PC-9 (cell line): ENCODE results near the gene PPM1B. TPM values are rescaled to one million over a fixed set of nuclear protein-coding genes. Genes with fewer than 3 reads are reported as not detected.

Source experiments
- Bru-seq: library from RNA; stranded (reverse); fragments of 400-500 nt; gene quantifications from one replicate; lab custom pipeline; 2021; lab: Mats Ljungman, UMichigan
- BruChase-seq, 2 experiments: library from RNA; stranded (reverse); fragments of 400-500 nt; gene quantifications; one replicate each; lab custom pipeline; 2021; lab: Mats Ljungman, UMichigan
- BruUV-seq: library from RNA; stranded (reverse); fragments of 400-500 nt; replicated peaks from 2 replicates; lab custom pipeline; 2021; lab: Mats Ljungman, UMichigan
- CTCF ChIA-PET: fragments of 300-600 bp; sonication (Branson Sonifier 250); formaldehyde crosslinking; loops from one replicate; lab custom pipeline; 2022; ENCODE audit warnings: antibody characterized with exemption; lab: Charles Lee
- POLR2A ChIA-PET: fragments of 300-600 bp; sonication (Branson Sonifier 250); formaldehyde crosslinking; loops from one replicate; lab custom pipeline; 2022; ENCODE audit warnings: antibody characterized with exemption; ENCODE audit not compliant: unreplicated experiment; lab: Charles Lee
- DNase-seq, 2 experiments: peaks; one replicate each; pipeline versions ENCODE4 v3.0.0 to v3.0.0-alpha.2; 2015 to 2022; ENCODE audit warnings: mixed read lengths in 1 of 2
- H2AFZ ChIP-seq: fragments of 200-600 bp; sonication (generic); 2 replicates; pipeline ENCODE4 v1.8.1; 2017; ENCODE audit warnings: antibody characterized with exemption
- H3F3A ChIP-seq: fragments of 200-600 bp; sonication (generic); 2 replicates; pipeline ENCODE4 v1.8.1; 2017; ENCODE audit warnings: antibody characterized with exemption, mild to moderate bottlenecking, low read depth; ENCODE audit not compliant: insufficient read depth
- H3K27ac ChIP-seq: fragments of 200-600 bp; sonication (generic); 2 replicates; pipeline ENCODE4 v1.6.1; 2016; ENCODE audit warnings: mixed run types
- H3K27me3 ChIP-seq: fragments of 200-600 bp; sonication (generic); 2 replicates; pipeline ENCODE4 v1.6.1; 2016; ENCODE audit warnings: low read depth, mixed run types; ENCODE audit not compliant: insufficient read depth
- H3K36me3 ChIP-seq: fragments of 200-600 bp; sonication (generic); 2 replicates; pipeline ENCODE4 v1.6.1; 2016; ENCODE audit warnings: low read depth, mixed run types
- H3K4me1 ChIP-seq: fragments of 200-600 bp; sonication (generic); replicated peaks from 2 replicates; pipeline ENCODE4 v1.6.1; 2016; ENCODE audit warnings: mixed run types; ENCODE audit not compliant: insufficient read depth
- H3K4me2 ChIP-seq: fragments of 200-600 bp; sonication (generic); 2 replicates; pipeline ENCODE4 v1.6.1; 2017; ENCODE audit warnings: mixed run types
- H3K4me3 ChIP-seq: fragments of 200-600 bp; sonication (generic); 2 replicates; pipeline ENCODE4 v1.6.1; 2016; ENCODE audit warnings: mixed run types
- H3K79me2 ChIP-seq: fragments of 200-600 bp; sonication (generic); 2 replicates; pipeline ENCODE4 v1.6.1; 2017; ENCODE audit warnings: low read depth, mixed run types
- H3K9me2 ChIP-seq: fragments of 200-600 bp; sonication (generic); 2 replicates; pipeline ENCODE4 v1.8.1; 2017; ENCODE audit warnings: mild to moderate bottlenecking; ENCODE audit not compliant: insufficient read depth
- H3K9me3 ChIP-seq: fragments of 200-600 bp; sonication (generic); 2 replicates; pipeline ENCODE4 v1.8.1; 2016; ENCODE audit warnings: low read depth; ENCODE audit not compliant: insufficient read depth
- H4K20me1 ChIP-seq: fragments of 200-600 bp; sonication (generic); 2 replicates; pipeline ENCODE4 v1.8.1; 2017; ENCODE audit not compliant: insufficient read depth
- EZH2 ChIP-seq: fragments of 200-600 bp; sonication (generic); IDR thresholded peaks from 2 replicates; pipeline ENCODE4 v1.8.0; 2017; ENCODE audit warnings: antibody characterized with exemption, low read depth
- intact Hi-C: fragments of 100-400 bp; cut with micrococcal nuclease; formaldehyde crosslinking; loops from one replicate; pipeline ENCODE4 v1.10.0; 2022; ENCODE audit not compliant: unreplicated experiment
- long read RNA-seq: library from polyadenylated mRNA; stranded (forward); transcript quantifications from one replicate; pipeline ENCODE4 v2.0.0, GENCODE V29; 2022
- total RNA-seq: library from RNA; stranded (reverse); gene quantifications from 2 replicates; pipeline ENCODE4 v1.2.3, GENCODE V29; 2021
- TF ChIP-seq, protein P1 (sequence below): fragments of 200-600 bp; sonication (generic); conservative IDR thresholded peaks from 2 replicates; pipeline ENCODE4 v1.6.1; 2017; ENCODE audit warnings: mixed run types, antibody characterized with exemption, mild to moderate bottlenecking, moderate library complexity

PPM1B gene
- total RNA-seq (42.3 and 45.0 TPM in 2 replicates), Bru-seq, nascent RNA (percentile 92 among the genes with signal in this experiment), BruChase-seq, experiment 1, labeled RNA remaining after a 2-hour chase (percentile 98 among the genes with signal in this experiment), BruChase-seq, experiment 2, labeled RNA remaining after a 6-hour chase (percentile 97 among the genes with signal in this experiment)
- long read RNA-seq, transcript PPM1B-201 (6 exons, 2,606 nt) = major isoform, 48 of 91 reads
- long read RNA-seq, transcript PPM1B-204 (6 exons, 3,877 nt) = minor isoform, 30 of 91 reads
- long read RNA-seq, partial matches to known transcripts = 7 of 91 reads
- long read RNA-seq, other reads (novel, unspliced or antisense) = 6 of 91 reads

DNA sequence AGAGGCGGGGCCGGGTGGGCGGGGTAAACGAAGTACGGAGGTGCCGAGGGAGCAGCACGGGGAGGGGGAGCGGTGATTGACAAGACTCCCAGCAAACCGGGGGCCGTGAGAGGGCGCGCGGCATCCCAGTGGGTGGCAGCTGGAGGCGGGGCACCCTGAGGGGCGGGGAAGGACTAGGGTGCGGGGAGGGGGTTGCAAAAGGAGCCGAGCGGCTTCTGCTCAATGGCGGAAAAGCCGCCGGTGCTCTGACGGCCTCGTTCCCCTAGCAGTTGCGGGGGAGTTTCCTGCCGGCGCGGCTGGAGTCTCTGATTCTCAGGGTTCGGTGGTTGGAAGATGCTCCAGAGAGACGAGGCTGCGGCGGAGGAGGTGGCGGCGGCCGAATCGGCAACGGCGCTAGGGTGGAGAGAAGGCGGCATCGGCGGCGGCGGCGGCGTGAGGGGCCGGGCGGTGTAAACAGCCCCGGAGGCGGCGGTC is at the start of gene PPM1B:
Gene PPM1B, plus strand, starts transcription at position 195 of the 474 bp plus-strand sequence. CDS start 32,325 bp downstream, outside the sequence.
- H3K79me2 ChIP-seq = peaks cover 49% of the 10 kb centered on the region
- H3K27me3 ChIP-seq = no peaks in the 10 kb centered on the region
- peak within 1 kb of the TSS; percentile 84 for H3K27ac ChIP-seq
- DNase-seq = peak in 1 of 2 experiments; percentile 99
- H3K9me2 ChIP-seq = no peaks in the 10 kb centered on the region
- intact Hi-C loops = loop anchor here (1.0 kb wide), 2 partner anchors 68 to 81 kb away; no protein-coding TSS in a partner anchor
- peaks cover 10% of the 10 kb centered on the region; the same call in 1 of the 2 replicates for H3F3A ChIP-seq
- peaks cover 33% of the 10 kb centered on the region for H3K4me1 ChIP-seq
- POLR2A ChIA-PET = interaction anchor here (0.6 to 0.9 kb wide), 7 partner anchors 9 to 545 kb away, joined by 3 to 30 read pairs (median 7); no protein-coding TSS in a partner anchor
- H3K4me2 ChIP-seq = peak within 1 kb of the TSS; percentile 95
- TF ChIP-seq, protein P1, sequence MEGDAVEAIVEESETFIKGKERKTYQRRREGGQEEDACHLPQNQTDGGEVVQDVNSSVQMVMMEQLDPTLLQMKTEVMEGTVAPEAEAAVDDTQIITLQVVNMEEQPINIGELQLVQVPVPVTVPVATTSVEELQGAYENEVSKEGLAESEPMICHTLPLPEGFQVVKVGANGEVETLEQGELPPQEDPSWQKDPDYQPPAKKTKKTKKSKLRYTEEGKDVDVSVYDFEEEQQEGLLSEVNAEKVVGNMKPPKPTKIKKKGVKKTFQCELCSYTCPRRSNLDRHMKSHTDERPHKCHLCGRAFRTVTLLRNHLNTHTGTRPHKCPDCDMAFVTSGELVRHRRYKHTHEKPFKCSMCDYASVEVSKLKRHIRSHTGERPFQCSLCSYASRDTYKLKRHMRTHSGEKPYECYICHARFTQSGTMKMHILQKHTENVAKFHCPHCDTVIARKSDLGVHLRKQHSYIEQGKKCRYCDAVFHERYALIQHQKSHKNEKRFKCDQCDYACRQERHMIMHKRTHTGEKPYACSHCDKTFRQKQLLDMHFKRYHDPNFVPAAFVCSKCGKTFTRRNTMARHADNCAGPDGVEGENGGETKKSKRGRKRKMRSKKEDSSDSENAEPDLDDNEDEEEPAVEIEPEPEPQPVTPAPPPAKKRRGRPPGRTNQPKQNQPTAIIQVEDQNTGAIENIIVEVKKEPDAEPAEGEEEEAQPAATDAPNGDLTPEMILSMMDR = no peak
- TF ChIP-seq EZH2 = no peak
- peak within 1 kb of the TSS; percentile 69 for H3K4me3 ChIP-seq
- H2AFZ ChIP-seq = peak within 1 kb of the TSS; percentile 85
- no peaks in the 10 kb centered on the region; the same call in 1 of the 2 replicates for H3K36me3 ChIP-seq
- CTCF ChIA-PET = no interaction called here
- no peaks in the 10 kb centered on the region for H3K9me3 ChIP-seq
- peaks cover 32% of the 10 kb centered on the region for H4K20me1 ChIP-seq
- BruUV-seq = no TSS peak

DNA sequence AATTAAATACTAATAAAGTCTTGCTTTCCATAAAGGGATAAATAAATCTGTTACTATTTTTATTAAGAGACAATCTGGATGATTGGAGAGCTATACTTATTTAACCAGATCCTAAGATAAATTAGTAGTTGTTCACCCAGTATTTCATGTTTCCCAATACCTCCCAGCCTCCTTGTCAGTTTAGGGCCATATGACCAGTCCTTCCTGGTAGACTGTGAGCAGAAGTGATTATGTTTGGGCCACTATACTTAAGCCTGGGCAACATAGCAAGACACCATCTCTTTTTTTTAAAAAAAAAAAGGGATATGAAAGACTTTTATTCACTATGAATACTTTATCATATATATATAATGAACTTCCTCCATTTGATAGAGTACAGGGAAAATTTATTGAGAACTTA is 48.8 kb upstream of the PPM1B start:
- TF ChIP-seq, protein P1 = no peak
- no peak for TF ChIP-seq EZH2
- no peaks in the 10 kb centered on the region for H3K27me3 ChIP-seq
- no peak for DNase-seq
- CTCF ChIA-PET = no interaction called here
- intact Hi-C loops = no loop called here
- no TSS peak for BruUV-seq
- no peaks in the 10 kb centered on the region for H4K20me1 ChIP-seq
- no peaks in the 10 kb centered on the region for H3K9me2 ChIP-seq
- POLR2A ChIA-PET = interaction anchor here (0.7 kb wide), 1 partner anchor 19 kb away, joined by 5 read pairs; no protein-coding TSS in a partner anchor
- no peaks in the 10 kb centered on the region for H3K9me3 ChIP-seq
- H3K27ac ChIP-seq = no peak overlapping the region
- peak overlapping the region; percentile 8; the same call in 1 of the 2 replicates for H3K4me2 ChIP-seq
- H2AFZ ChIP-seq = no peak overlapping the region
- no peaks in the 10 kb centered on the region for H3K79me2 ChIP-seq
- H3K4me3 ChIP-seq = no peak overlapping the region
- H3K36me3 ChIP-seq = no peaks in the 10 kb centered on the region
- H3K4me1 ChIP-seq = peaks cover 17% of the 10 kb centered on the region
- peaks cover 14% of the 10 kb centered on the region for H3F3A ChIP-seq

DNA sequence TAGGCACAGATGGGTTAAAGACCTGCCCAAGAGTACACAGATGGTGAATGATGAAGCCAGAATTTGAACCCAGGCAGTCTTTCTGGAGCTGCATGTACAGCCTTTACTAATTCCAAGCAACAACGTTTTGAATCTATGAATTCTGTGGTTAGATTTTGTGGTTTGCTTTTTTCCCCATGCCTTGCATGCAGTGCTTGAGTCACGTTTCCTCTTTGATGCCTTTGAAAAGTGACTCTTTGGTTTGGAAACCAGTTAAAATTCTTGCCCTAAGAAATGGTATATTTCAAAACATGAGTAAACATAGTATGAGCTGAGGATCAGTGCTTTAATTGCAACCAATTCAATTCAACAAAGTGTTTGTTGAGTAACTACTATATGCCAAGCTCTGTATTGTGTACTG is 48.2 kb upstream of the PPM1B start:
- Histone ChIP-seq H3K4me2 (peak overlapping the region; percentile 8; the same call in 1 of the 2 replicates), H3K9me3 (no peaks in the 10 kb centered on the region), H2AFZ (no peak overlapping the region), H3K27me3 (no peaks in the 10 kb centered on the region), H3F3A (peaks cover 14% of the 10 kb centered on the region), H3K4me1 (peaks cover 17% of the 10 kb centered on the region), H3K27ac (peak overlapping the region; percentile 20; the same call in 1 of the 2 replicates), H3K79me2 (no peaks in the 10 kb centered on the region), H3K36me3 (no peaks in the 10 kb centered on the region), H4K20me1 (no peaks in the 10 kb centered on the region), H3K9me2 (no peaks in the 10 kb centered on the region), H3K4me3 (no peak overlapping the region)
- intact Hi-C loops = no loop called here
- peak in 1 of 2 experiments; percentile 91 for DNase-seq
- ChIA-PET POLR2A (interaction anchor here (0.7 kb wide), 1 partner anchor 20 kb away, joined by 5 read pairs; no protein-coding TSS in a partner anchor), CTCF (no interaction called here)
- BruUV-seq = no TSS peak
- no peak for TF ChIP-seq EZH2
- TF ChIP-seq, protein P1 = no peak
